Measurements from ENCODE around the gene NPAS3. TPM values are rescaled to one million over a fixed set of nuclear protein-coding genes. Genes with fewer than 3 reads are reported as not detected.

Gene NPAS3
- total RNA-seq, 1 donor from 2014 or later, result 2.4 TPM

GRCh38 chr14:33806905-33807304, 868.2 kb downstream of the NPAS3 start:
- DNase-seq (ENCODE audit: extremely low spot score, unreplicated experiment), result no peak
- H3K4me1 Mint-ChIP-seq (ENCODE audit: unreplicated experiment), result no peaks in the 10 kb centered on the region
- no peaks in the 10 kb centered on the region for H3K36me3 Mint-ChIP-seq (ENCODE audit: unreplicated experiment)
- H3K27me3 Mint-ChIP-seq (ENCODE audit: unreplicated experiment), result peaks cover 12% of the 10 kb centered on the region
- no peak overlapping the region for H3K4me3 Mint-ChIP-seq (ENCODE audit: unreplicated experiment)
- no peaks in the 10 kb centered on the region for H3K9me3 Mint-ChIP-seq (ENCODE audit: unreplicated experiment)
- TF ChIP-seq, protein P1, sequence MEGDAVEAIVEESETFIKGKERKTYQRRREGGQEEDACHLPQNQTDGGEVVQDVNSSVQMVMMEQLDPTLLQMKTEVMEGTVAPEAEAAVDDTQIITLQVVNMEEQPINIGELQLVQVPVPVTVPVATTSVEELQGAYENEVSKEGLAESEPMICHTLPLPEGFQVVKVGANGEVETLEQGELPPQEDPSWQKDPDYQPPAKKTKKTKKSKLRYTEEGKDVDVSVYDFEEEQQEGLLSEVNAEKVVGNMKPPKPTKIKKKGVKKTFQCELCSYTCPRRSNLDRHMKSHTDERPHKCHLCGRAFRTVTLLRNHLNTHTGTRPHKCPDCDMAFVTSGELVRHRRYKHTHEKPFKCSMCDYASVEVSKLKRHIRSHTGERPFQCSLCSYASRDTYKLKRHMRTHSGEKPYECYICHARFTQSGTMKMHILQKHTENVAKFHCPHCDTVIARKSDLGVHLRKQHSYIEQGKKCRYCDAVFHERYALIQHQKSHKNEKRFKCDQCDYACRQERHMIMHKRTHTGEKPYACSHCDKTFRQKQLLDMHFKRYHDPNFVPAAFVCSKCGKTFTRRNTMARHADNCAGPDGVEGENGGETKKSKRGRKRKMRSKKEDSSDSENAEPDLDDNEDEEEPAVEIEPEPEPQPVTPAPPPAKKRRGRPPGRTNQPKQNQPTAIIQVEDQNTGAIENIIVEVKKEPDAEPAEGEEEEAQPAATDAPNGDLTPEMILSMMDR (IDR thresholded peaks at IDR 0.05), result no peak
- H3K27ac Mint-ChIP-seq (ENCODE audit: unreplicated experiment), result no peak overlapping the region

- H3K27me3 Mint-ChIP-seq (ENCODE audit: unreplicated experiment), result peaks cover 13% of the 10 kb centered on the region
- no peak for DNase-seq (ENCODE audit: extremely low spot score, unreplicated experiment)
- TF ChIP-seq, protein P1 (IDR thresholded peaks at IDR 0.05), result no peak
- H3K27ac Mint-ChIP-seq (ENCODE audit: unreplicated experiment), result no peak overlapping the region
- no peaks in the 10 kb centered on the region for H3K4me1 Mint-ChIP-seq (ENCODE audit: unreplicated experiment)
- no peak overlapping the region for H3K4me3 Mint-ChIP-seq (ENCODE audit: unreplicated experiment)
- H3K36me3 Mint-ChIP-seq (ENCODE audit: unreplicated experiment), result no peaks in the 10 kb centered on the region
- H3K9me3 Mint-ChIP-seq (ENCODE audit: unreplicated experiment), result no peaks in the 10 kb centered on the region
These were observed 869.5 kb downstream of the NPAS3 start for GRCh38 chr14:33808187-33808586.

DNA sequence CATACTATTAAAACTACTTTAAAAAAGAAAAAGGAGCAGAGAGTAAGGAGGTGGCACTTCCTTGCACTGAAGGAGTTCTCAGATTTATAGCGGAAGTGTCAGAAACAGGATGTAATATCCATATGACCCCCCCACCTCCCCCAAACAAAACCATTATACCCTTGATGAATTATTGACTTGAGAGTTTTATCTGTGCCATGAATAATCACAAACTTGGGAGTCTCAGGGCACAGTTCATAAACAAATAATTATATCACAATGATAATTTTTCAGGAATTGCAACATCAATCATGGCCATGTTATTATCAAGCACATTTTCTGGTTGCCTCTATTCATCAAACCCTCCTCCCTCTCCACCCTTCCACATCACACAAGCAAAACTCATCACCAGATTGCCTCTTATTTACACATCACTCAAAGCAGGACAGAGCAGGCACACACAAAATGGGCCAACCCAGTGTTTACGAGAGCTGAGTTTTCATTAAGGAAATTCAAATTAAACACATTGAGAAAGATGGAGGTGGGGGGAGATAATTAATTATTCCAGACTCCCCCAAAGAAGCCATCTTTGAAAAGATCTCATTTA, 870.8 kb downstream of the NPAS3 start:
- Mint-ChIP-seq H3K36me3 (ENCODE audit: unreplicated experiment) (no peaks in the 10 kb centered on the region), H3K4me1 (ENCODE audit: unreplicated experiment) (no peaks in the 10 kb centered on the region), H3K9me3 (ENCODE audit: unreplicated experiment) (no peaks in the 10 kb centered on the region), H3K27ac (ENCODE audit: unreplicated experiment) (no peak overlapping the region), H3K27me3 (ENCODE audit: unreplicated experiment) (peaks cover 21% of the 10 kb centered on the region), H3K4me3 (ENCODE audit: unreplicated experiment) (no peak overlapping the region)
- DNase-seq (ENCODE audit: extremely low spot score, unreplicated experiment), result no peak
- TF ChIP-seq, protein P1 (IDR thresholded peaks at IDR 0.05), result no peak

DNA sequence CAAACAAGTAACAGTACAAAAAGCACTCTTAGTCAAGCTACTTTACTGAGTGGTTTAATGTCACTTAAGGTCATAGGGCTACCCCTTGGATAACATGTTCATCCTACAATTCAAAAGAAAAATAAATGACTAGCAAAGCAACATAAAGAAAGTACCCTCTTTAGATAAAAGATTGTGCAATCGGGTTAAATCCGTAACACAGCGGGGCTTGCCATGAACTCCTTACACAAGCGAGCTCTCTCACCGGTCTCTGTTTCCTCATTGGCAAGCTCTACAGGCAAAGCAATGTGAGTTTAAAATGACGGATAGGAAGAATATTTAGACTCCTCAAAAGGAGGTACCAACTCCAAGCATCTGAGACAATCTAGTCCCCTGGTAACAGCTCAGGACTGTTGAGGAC, 871.6 kb downstream of the NPAS3 start:
- DNase-seq (ENCODE audit: extremely low spot score, unreplicated experiment), result no peak
- Mint-ChIP-seq H3K4me1 (ENCODE audit: unreplicated experiment) (no peaks in the 10 kb centered on the region), H3K36me3 (ENCODE audit: unreplicated experiment) (no peaks in the 10 kb centered on the region), H3K27ac (ENCODE audit: unreplicated experiment) (no peak overlapping the region), H3K27me3 (ENCODE audit: unreplicated experiment) (peaks cover 25% of the 10 kb centered on the region), H3K9me3 (ENCODE audit: unreplicated experiment) (no peaks in the 10 kb centered on the region), H3K4me3 (ENCODE audit: unreplicated experiment) (no peak overlapping the region)
- TF ChIP-seq, protein P1 (IDR thresholded peaks at IDR 0.05), result no peak

GRCh38 chr14:33811721-33812120, 873.0 kb downstream of the NPAS3 start:
- TF ChIP-seq, protein P1 (IDR thresholded peaks at IDR 0.05), result no peak
- no peak overlapping the region for H3K27ac Mint-ChIP-seq (ENCODE audit: unreplicated experiment)

More at GRCh38 chr14:33811721-33812120, 873.0 kb downstream of the NPAS3 start:
- no peaks in the 10 kb centered on the region for H3K36me3 Mint-ChIP-seq (ENCODE audit: unreplicated experiment)
- no peaks in the 10 kb centered on the region for H3K4me1 Mint-ChIP-seq (ENCODE audit: unreplicated experiment)
- DNase-seq (ENCODE audit: extremely low spot score, unreplicated experiment), result no peak
- no peak overlapping the region for H3K4me3 Mint-ChIP-seq (ENCODE audit: unreplicated experiment)
- peaks cover 34% of the 10 kb centered on the region for H3K27me3 Mint-ChIP-seq (ENCODE audit: unreplicated experiment)
- H3K9me3 Mint-ChIP-seq (ENCODE audit: unreplicated experiment), result no peaks in the 10 kb centered on the region
